ENCODE results near the gene PODN.

The PODN gene

DNA sequence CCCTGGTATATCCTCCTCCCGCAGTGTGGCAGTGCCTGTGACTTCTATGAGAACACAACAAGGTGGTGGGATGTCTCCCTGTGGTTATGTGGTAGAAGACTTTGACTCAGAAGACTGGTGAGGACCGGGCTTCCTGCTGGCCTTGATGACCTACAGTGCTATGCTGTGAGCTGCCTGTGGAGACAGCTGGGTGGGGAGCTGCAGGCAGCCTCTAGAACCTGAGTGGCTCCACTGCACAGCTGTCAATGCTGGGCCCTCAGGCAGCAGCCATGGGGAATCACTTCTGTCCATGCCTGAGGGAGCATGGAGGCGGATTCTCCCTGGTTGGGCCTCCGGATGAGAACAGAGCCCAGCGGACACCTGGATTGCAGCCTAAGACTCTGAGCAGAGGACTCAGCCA lies 65.5 kb downstream of the PODN start:
- Histone ChIP-seq H3K4me3 (replicated peaks; ENCODE audit: insufficient read depth, low read length) (no peak overlapping the region), H3K27me3 (ENCODE audit: insufficient read depth, poor library complexity, severe bottlenecking) (no peaks in the 10 kb centered on the region), H3K27ac (replicated peaks) (no peak overlapping the region)
- no peak for TF ChIP-seq SPI1 (IDR thresholded peaks at IDR 0.05; ENCODE audit: borderline replicate concordance, low read depth)
- TF ChIP-seq GABPA (IDR thresholded peaks at IDR 0.05; ENCODE audit: low read depth): no peak
- TF ChIP-seq CTCF (IDR thresholded peaks at IDR 0.05; ENCODE audit: insufficient read depth, low read length): no peak
- no peak for TF ChIP-seq REST (IDR thresholded peaks at IDR 0.05; ENCODE audit: insufficient replicate concordance, low read depth)
- no peak for TF ChIP-seq POLR2AphosphoS5 (IDR thresholded peaks at IDR 0.05; ENCODE audit: low read depth)
- no peak for DNase-seq (ENCODE audit: low read depth in 1 of 2, low spot score in 1 of 2)

GRCh38 chr1:53128401-53128800 lies 66.4 kb downstream of the PODN start:
- H3K27ac ChIP-seq (replicated peaks): no peak overlapping the region

GRCh38 chr1:53129891-53130597 lies 68.0 kb downstream of the PODN start:
- H3K27ac ChIP-seq (replicated peaks): no peak overlapping the region
- TF ChIP-seq POLR2AphosphoS5 (IDR thresholded peaks at IDR 0.05; ENCODE audit: low read depth): no peak
- no peak for TF ChIP-seq SPI1 (IDR thresholded peaks at IDR 0.05; ENCODE audit: borderline replicate concordance, low read depth)
- no peak for TF ChIP-seq REST (IDR thresholded peaks at IDR 0.05; ENCODE audit: insufficient replicate concordance, low read depth)
- TF ChIP-seq CTCF (IDR thresholded peaks at IDR 0.05; ENCODE audit: insufficient read depth, low read length): no peak
- no peak for TF ChIP-seq GABPA (IDR thresholded peaks at IDR 0.05; ENCODE audit: low read depth)
- H3K27me3 ChIP-seq (ENCODE audit: insufficient read depth, poor library complexity, severe bottlenecking): no peaks in the 10 kb centered on the region
- no peak overlapping the region for H3K4me3 ChIP-seq (replicated peaks; ENCODE audit: insufficient read depth, low read length)
- no peak for DNase-seq (ENCODE audit: low read depth in 1 of 2, low spot score in 1 of 2)

More at GRCh38 chr1:53128401-53128800, 66.4 kb downstream of the PODN start:
- Histone ChIP-seq H3K4me3 (replicated peaks; ENCODE audit: insufficient read depth, low read length) (no peak overlapping the region), H3K27me3 (ENCODE audit: insufficient read depth, poor library complexity, severe bottlenecking) (no peaks in the 10 kb centered on the region)
- no peak for DNase-seq (ENCODE audit: low read depth in 1 of 2, low spot score in 1 of 2)
- no peak for TF ChIP-seq REST (IDR thresholded peaks at IDR 0.05; ENCODE audit: insufficient replicate concordance, low read depth)

Measured in HL-60 (cell line).